Esophagus muscularis mucosa (tissue), 4 donors: ENCODE measurements around the gene CHST12. TPM values are rescaled to one million over a fixed set of nuclear protein-coding genes. Genes with fewer than 3 reads are reported as not detected.
"Not testable (repeated sequence)": the region's sequence is repeated elsewhere in the genome, so short reads cannot be mapped to it uniquely, and the experiment has no call there.

ENCODE experiments used
- DNase-seq: peaks from one replicate; pipeline ENCODE4 v3.0.0-alpha.2; 2017; ENCODE audit errors: extremely low spot score
- H3K27ac ChIP-seq, 4 donors: fragments of 200-600 bp; sonication (generic); replicated peaks in 1 of 4; 1 replicate in 3 of 4; 2 replicates in 1 of 4; pipeline ENCODE4 v1.5.1; 2016 to 2019; ENCODE audit warnings: mild to moderate bottlenecking in 1 of 4
- H3K27me3 ChIP-seq, 4 donors: fragments of 200-600 bp; sonication (generic); one replicate each; pipeline versions ENCODE4 v1.5.1 to v1.6.0; 2016 to 2019
- H3K36me3 ChIP-seq, 4 donors: fragments of 200-600 bp; sonication (generic); one replicate each; pipeline ENCODE4 v1.5.1; 2016 to 2019
- H3K4me1 ChIP-seq, 4 donors: fragments of 200-600 bp; sonication (generic); one replicate each; pipeline ENCODE4 v1.5.1; 2016 to 2019
- H3K4me3 ChIP-seq, 4 donors: fragments of 200-600 bp; sonication (generic); 1 replicate in 2 of 4; 2 replicates in 2 of 4; pipeline ENCODE4 v1.5.1; 2016 to 2019; ENCODE audit warnings: mild to moderate bottlenecking in 4 of 4, moderate library complexity in 1 of 4
- H3K9me3 ChIP-seq, 4 donors: fragments of 200-600 bp; sonication (generic); 1 replicate in 3 of 4; 2 replicates in 1 of 4; pipeline ENCODE4 v1.5.1; 2016 to 2019
- CTCF ChIP-seq, 3 experiments: fragments of 200-600 bp in 2 of 3; fragments of 450-650 bp in 1 of 3; sonication (generic) in 2 of 3; IDR thresholded peaks; one replicate each; pipeline ENCODE4 v1.5.1; 2017 to 2019; ENCODE audit warnings: antibody characterized with exemption in 3 of 3, mild to moderate bottlenecking in 2 of 3, moderate library complexity in 1 of 3
- EP300 ChIP-seq: sonication (generic); formaldehyde crosslinking; IDR thresholded peaks from one replicate; pipeline ENCODE4 v1.6.1; 2017; ENCODE audit warnings: antibody characterized with exemption
- POLR2A ChIP-seq: fragments of 450-650 bp; IDR thresholded peaks from one replicate; pipeline ENCODE4 v1.6.1; 2017; ENCODE audit warnings: antibody characterized with exemption, moderate library complexity, mild to moderate bottlenecking, low read depth
- POLR2AphosphoS5 ChIP-seq, 2 donors: sonication (generic); formaldehyde crosslinking; IDR thresholded peaks; one replicate each; pipeline ENCODE4 v1.6.1; 2017; ENCODE audit warnings: antibody characterized with exemption in 2 of 2
- WGBS: methylation state at CpG from one replicate; pipeline ENCODE4 v1.1.5; 2018; 5-methylcytosine and 5-hydroxymethylcytosine counted together
- intact Hi-C: fragments of 100-400 bp; cut with DNase I; formaldehyde crosslinking; loops from one replicate; pipeline ENCODE4 v1.15.1; 2023
- total RNA-seq, 4 donors: library from RNA; depleted of rRNA; stranded (reverse); fragments of >200 nt; gene quantifications; one replicate each; pipeline versions ENCODE4 v1.1.0 to v1.2.1, GENCODE V29; 2016

CHST12 gene
- total RNA-seq, 4 donors from 2014 or later: 6.6 to 24.0 (median 14.8) TPM

GRCh38 chr7:2374830-2375728 lies 28.3 kb upstream of the CHST12 start:
- WGBS: 86% methylated on average over 21 of the region's 26 CpGs
- DNase-seq: no peak
- TF ChIP-seq POLR2AphosphoS5 (IDR thresholded peaks at IDR 0.05) (no peak), POLR2A (no peak), EP300 (no peak), CTCF (IDR thresholded peaks at IDR 0.05) (no peak)
- intact Hi-C loops: no loop called here
- no peak overlapping the region for H3K4me3 ChIP-seq
- H3K27ac ChIP-seq: no peak overlapping the region
- no peaks in the 10 kb centered on the region for H3K9me3 ChIP-seq
- H3K36me3 ChIP-seq: peaks cover 89 to 98% (median 92%) of the 10 kb centered on the region in 4 donors
- H3K27me3 ChIP-seq: no peaks in the 10 kb centered on the region
- H3K4me1 ChIP-seq: no peaks in the 10 kb centered on the region

GRCh38 chr7:2376351-2377154 lies 26.9 kb upstream of the CHST12 start:
- H3K9me3 ChIP-seq: no peaks in the 10 kb centered on the region
- H3K36me3 ChIP-seq: peaks cover 90 to 98% (median 92%) of the 10 kb centered on the region in 4 donors
- no peaks in the 10 kb centered on the region for H3K27me3 ChIP-seq
- 95% methylated on average over 12 of the region's 27 CpGs for WGBS
- no peak overlapping the region for H3K27ac ChIP-seq
- DNase-seq: no peak
- no peak for TF ChIP-seq POLR2A
- TF ChIP-seq CTCF (IDR thresholded peaks at IDR 0.05): no peak
- no peak for TF ChIP-seq POLR2AphosphoS5 (IDR thresholded peaks at IDR 0.05)
- TF ChIP-seq EP300: no peak
- no peaks in the 10 kb centered on the region for H3K4me1 ChIP-seq
- intact Hi-C loops: no loop called here
- no peak overlapping the region for H3K4me3 ChIP-seq

GRCh38 chr7:2377492-2377891 lies 25.9 kb upstream of the CHST12 start:
- DNase-seq, intact Hi-C loops, H3K4me3 ChIP-seq, H3K4me1 ChIP-seq, H3K27ac ChIP-seq, H3K27me3 ChIP-seq, H3K9me3 ChIP-seq: not testable (repeated sequence)
- peaks cover 84 to 96% (median 91%) of the 10 kb centered on the region in 4 donors for H3K36me3 ChIP-seq
- WGBS: 91% methylated on average over 17 of the region's 18 CpGs

- intact Hi-C loops, H3K9me3 ChIP-seq, DNase-seq, H3K27me3 ChIP-seq, H3K27ac ChIP-seq, H3K4me3 ChIP-seq, H3K4me1 ChIP-seq: not testable (repeated sequence)
- 91% methylated on average over 18 of the region's 18 CpGs for WGBS
- peaks cover 78 to 93% (median 89%) of the 10 kb centered on the region in 4 donors for H3K36me3 ChIP-seq
These were observed 25.3 kb upstream of the CHST12 start for GRCh38 chr7:2378125-2378524.

GRCh38 chr7:2379161-2379560 lies 24.2 kb upstream of the CHST12 start:
- TF ChIP-seq POLR2A: no peak
- TF ChIP-seq POLR2AphosphoS5 (IDR thresholded peaks at IDR 0.05): no peak
- no peak for TF ChIP-seq CTCF (IDR thresholded peaks at IDR 0.05)
- no peak for TF ChIP-seq EP300
- H3K27me3 ChIP-seq: no peaks in the 10 kb centered on the region
- H3K36me3 ChIP-seq: peaks cover 68 to 88% (median 80%) of the 10 kb centered on the region in 4 donors
- intact Hi-C loops: no loop called here
- no peak overlapping the region for H3K4me3 ChIP-seq
- no peaks in the 10 kb centered on the region for H3K4me1 ChIP-seq
- 94% methylated on average over 20 of the region's 20 CpGs for WGBS
- DNase-seq: no peak
- H3K9me3 ChIP-seq: no peaks in the 10 kb centered on the region
- no peak overlapping the region for H3K27ac ChIP-seq
